Neural cell (in vitro differentiated cells): ENCODE data around the gene CAMKMT. TPM values are rescaled to one million over a fixed set of nuclear protein-coding genes. Genes with fewer than 3 reads are reported as not detected.

ENCODE experiments used
- H2AFZ ChIP-seq: fragments of 200-600, 300-800 bp; sonication (generic), shearing (Covaris generic); 2 replicates; pipeline ENCODE4 v1.6.0; 2014; ENCODE audit warnings: low read depth, mild to moderate bottlenecking, antibody characterized with exemption, low read length, moderate library complexity
- H3F3A ChIP-seq: fragments of 200-600 bp; shearing (Covaris generic); 2 replicates; pipeline ENCODE4 v1.6.1; 2016; ENCODE audit warnings: mild to moderate bottlenecking, moderate library complexity, mixed read lengths, antibody characterized with exemption, low read length; ENCODE audit not compliant: insufficient read depth, poor library complexity, severe bottlenecking
- H3K27ac ChIP-seq: fragments of 200-600, 300-800 bp; sonication (generic), shearing (Covaris generic); 2 replicates; pipeline ENCODE4 v1.5.1; 2014; ENCODE audit warnings: mild to moderate bottlenecking, low read length, moderate library complexity
- H3K27me3 ChIP-seq: fragments of 300-800, 200-600 bp; sonication (generic), shearing (Covaris generic); 2 replicates; pipeline ENCODE4 v1.6.0; 2014; ENCODE audit warnings: mild to moderate bottlenecking, low read depth, low read length, moderate library complexity; ENCODE audit not compliant: insufficient read depth
- H3K36me3 ChIP-seq: fragments of 300-800, 200-600 bp; sonication (generic), shearing (Covaris generic); 2 replicates; pipeline ENCODE4 v1.5.1; 2014; ENCODE audit warnings: mild to moderate bottlenecking, antibody characterized with exemption, low read length, moderate library complexity; ENCODE audit not compliant: insufficient read depth
- H3K4me2 ChIP-seq: fragments of 300-800, 200-600 bp; sonication (generic), shearing (Covaris generic); 2 replicates; pipeline ENCODE4 v1.6.0; 2014; ENCODE audit warnings: mild to moderate bottlenecking, low read length
- H3K4me3 ChIP-seq: fragments of 300-800, 200-600 bp; sonication (generic), shearing (Covaris generic); 2 replicates; pipeline ENCODE4 v1.5.1; 2014; ENCODE audit warnings: mild to moderate bottlenecking, low read length, moderate library complexity
- H3K79me2 ChIP-seq: fragments of 200-600 bp; shearing (Covaris generic); replicated peaks from 2 replicates; pipeline ENCODE4 v1.6.0; 2014; ENCODE audit warnings: mild to moderate bottlenecking, low read length, moderate library complexity; ENCODE audit not compliant: insufficient read depth
- H3K9ac ChIP-seq: fragments of 300-800, 200-600 bp; sonication (generic), shearing (Covaris generic); 2 replicates; pipeline ENCODE4 v1.6.1; 2016; ENCODE audit warnings: mild to moderate bottlenecking, low read length, mixed read lengths
- H3K9me2 ChIP-seq: fragments of 200-600 bp; shearing (Covaris generic); 2 replicates; pipeline ENCODE4 v1.6.1; 2016; ENCODE audit warnings: mild to moderate bottlenecking, low read length, mixed read lengths; ENCODE audit not compliant: insufficient read depth
- H3K9me3 ChIP-seq: fragments of 200-600, 300-800 bp; sonication (generic), shearing (Covaris generic); 2 replicates; pipeline ENCODE4 v1.6.1; 2016; ENCODE audit warnings: mild to moderate bottlenecking, mixed run types, low read length, moderate library complexity, mixed read lengths
- H4K20me1 ChIP-seq: fragments of 200-600 bp; shearing (Covaris generic); 2 replicates; pipeline ENCODE4 v1.6.1; 2016; ENCODE audit warnings: mild to moderate bottlenecking, mixed run types; ENCODE audit not compliant: insufficient read depth
- EP300 ChIP-seq: fragments of 450-650 bp; conservative IDR thresholded peaks from 2 replicates; pipeline ENCODE4 v1.6.1; 2014; ENCODE audit warnings: antibody characterized with exemption, mild to moderate bottlenecking, moderate library complexity; ENCODE audit not compliant: poor library complexity, severe bottlenecking
- EZH2 ChIP-seq: fragments of 200-600, 300-800 bp; shearing (Covaris generic), sonication (generic); IDR thresholded peaks from 2 replicates; pipeline ENCODE4 v1.6.1; 2014; ENCODE audit warnings: antibody characterized with exemption, low read length, borderline replicate concordance, mild to moderate bottlenecking; ENCODE audit not compliant: insufficient read depth, poor library complexity, severe bottlenecking
- MXI1 ChIP-seq: fragments of 450-650 bp; conservative IDR thresholded peaks from 2 replicates; pipeline ENCODE4 v1.6.1; 2014; ENCODE audit warnings: antibody characterized with exemption, mild to moderate bottlenecking; ENCODE audit not compliant: poor library complexity, severe bottlenecking
- POLR2AphosphoS5 ChIP-seq: IDR thresholded peaks from 2 replicates; pipeline ENCODE4 v1.6.1; 2012
- RAD21 ChIP-seq: fragments of 450-650 bp; conservative IDR thresholded peaks from 2 replicates; pipeline ENCODE4 v1.6.1; 2014; ENCODE audit warnings: antibody characterized with exemption, mild to moderate bottlenecking, moderate library complexity
- TAF1 ChIP-seq: IDR thresholded peaks from 2 replicates; pipeline ENCODE4 v1.6.1; 2012; ENCODE audit warnings: low read depth
- polyA plus RNA-seq: library from polyadenylated mRNA; depleted of rRNA; stranded (reverse); fragments of >200 nt; gene quantifications from 2 replicates; pipeline ENCODE4 v1.2.3, GENCODE V29; 2014
- TF ChIP-seq, protein P1 (sequence below): IDR thresholded peaks from 2 replicates; pipeline ENCODE4 v1.6.1; 2012; ENCODE audit warnings: borderline replicate concordance
- TF ChIP-seq, protein P2 (sequence below): fragments of 450-650 bp; IDR thresholded peaks from 2 replicates; pipeline ENCODE4 v1.5.1; 2014; ENCODE audit warnings: antibody characterized with exemption, mild to moderate bottlenecking, moderate library complexity; ENCODE audit not compliant: poor library complexity, severe bottlenecking

The CAMKMT gene
- polyA plus RNA-seq, 1 donor from 2014 or later: 5.1 TPM

DNA sequence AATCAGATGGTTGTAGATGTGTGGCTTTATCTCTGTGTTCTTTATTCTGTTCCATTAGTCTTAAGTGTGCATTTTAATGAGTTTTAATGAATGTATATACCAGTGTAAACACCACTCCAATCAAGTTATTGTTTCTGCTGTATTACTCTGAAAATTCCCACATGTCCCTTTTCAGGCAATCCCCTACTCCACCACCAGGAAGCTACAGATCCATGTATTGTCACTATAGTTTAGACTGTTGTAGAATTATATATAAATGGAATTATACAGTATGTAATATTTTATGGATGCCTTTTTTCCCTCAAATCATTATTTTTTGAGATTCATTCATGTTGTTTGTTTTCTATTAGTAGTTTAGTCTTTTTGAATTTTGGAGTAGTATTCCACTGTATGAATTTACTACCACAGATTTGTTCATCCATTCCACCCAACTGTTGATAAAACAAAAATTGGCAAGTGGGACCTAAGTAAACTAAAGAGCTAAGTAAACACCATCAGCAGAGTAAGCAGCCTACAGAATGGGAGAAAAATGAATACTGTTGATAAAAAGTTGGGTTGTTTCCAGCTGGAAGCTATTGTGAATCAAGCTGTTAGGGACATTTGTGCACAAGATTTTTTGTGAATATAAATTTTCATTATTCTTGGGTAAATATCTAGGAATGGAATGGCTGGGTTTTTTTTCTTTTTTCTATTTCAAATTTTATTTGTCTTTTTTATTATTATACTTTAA lies 262.0 kb downstream of the CAMKMT start:
- TF ChIP-seq MXI1 (no peak), EP300 (no peak), TAF1 (no peak), RAD21 (no peak), EZH2 (no peak), POLR2AphosphoS5 (no peak)
- TF ChIP-seq, protein P1, sequence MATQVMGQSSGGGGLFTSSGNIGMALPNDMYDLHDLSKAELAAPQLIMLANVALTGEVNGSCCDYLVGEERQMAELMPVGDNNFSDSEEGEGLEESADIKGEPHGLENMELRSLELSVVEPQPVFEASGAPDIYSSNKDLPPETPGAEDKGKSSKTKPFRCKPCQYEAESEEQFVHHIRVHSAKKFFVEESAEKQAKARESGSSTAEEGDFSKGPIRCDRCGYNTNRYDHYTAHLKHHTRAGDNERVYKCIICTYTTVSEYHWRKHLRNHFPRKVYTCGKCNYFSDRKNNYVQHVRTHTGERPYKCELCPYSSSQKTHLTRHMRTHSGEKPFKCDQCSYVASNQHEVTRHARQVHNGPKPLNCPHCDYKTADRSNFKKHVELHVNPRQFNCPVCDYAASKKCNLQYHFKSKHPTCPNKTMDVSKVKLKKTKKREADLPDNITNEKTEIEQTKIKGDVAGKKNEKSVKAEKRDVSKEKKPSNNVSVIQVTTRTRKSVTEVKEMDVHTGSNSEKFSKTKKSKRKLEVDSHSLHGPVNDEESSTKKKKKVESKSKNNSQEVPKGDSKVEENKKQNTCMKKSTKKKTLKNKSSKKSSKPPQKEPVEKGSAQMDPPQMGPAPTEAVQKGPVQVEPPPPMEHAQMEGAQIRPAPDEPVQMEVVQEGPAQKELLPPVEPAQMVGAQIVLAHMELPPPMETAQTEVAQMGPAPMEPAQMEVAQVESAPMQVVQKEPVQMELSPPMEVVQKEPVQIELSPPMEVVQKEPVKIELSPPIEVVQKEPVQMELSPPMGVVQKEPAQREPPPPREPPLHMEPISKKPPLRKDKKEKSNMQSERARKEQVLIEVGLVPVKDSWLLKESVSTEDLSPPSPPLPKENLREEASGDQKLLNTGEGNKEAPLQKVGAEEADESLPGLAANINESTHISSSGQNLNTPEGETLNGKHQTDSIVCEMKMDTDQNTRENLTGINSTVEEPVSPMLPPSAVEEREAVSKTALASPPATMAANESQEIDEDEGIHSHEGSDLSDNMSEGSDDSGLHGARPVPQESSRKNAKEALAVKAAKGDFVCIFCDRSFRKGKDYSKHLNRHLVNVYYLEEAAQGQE: no peak
- TF ChIP-seq, protein P2, sequence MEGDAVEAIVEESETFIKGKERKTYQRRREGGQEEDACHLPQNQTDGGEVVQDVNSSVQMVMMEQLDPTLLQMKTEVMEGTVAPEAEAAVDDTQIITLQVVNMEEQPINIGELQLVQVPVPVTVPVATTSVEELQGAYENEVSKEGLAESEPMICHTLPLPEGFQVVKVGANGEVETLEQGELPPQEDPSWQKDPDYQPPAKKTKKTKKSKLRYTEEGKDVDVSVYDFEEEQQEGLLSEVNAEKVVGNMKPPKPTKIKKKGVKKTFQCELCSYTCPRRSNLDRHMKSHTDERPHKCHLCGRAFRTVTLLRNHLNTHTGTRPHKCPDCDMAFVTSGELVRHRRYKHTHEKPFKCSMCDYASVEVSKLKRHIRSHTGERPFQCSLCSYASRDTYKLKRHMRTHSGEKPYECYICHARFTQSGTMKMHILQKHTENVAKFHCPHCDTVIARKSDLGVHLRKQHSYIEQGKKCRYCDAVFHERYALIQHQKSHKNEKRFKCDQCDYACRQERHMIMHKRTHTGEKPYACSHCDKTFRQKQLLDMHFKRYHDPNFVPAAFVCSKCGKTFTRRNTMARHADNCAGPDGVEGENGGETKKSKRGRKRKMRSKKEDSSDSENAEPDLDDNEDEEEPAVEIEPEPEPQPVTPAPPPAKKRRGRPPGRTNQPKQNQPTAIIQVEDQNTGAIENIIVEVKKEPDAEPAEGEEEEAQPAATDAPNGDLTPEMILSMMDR: no peak
- H4K20me1 ChIP-seq: no peaks in the 10 kb centered on the region
- H3K9me3 ChIP-seq: no peaks in the 10 kb centered on the region
- peaks cover 2% of the 10 kb centered on the region for H3K27me3 ChIP-seq
- no peak overlapping the region for H2AFZ ChIP-seq
- H3K9me2 ChIP-seq: no peaks in the 10 kb centered on the region
- no peak overlapping the region for H3K4me2 ChIP-seq
- no peak overlapping the region for H3K9ac ChIP-seq
- H3K4me3 ChIP-seq: no peak overlapping the region
- no peaks in the 10 kb centered on the region for H3K79me2 ChIP-seq
- H3K27ac ChIP-seq: no peak overlapping the region
- H3K36me3 ChIP-seq: no peaks in the 10 kb centered on the region
- peaks cover 5% of the 10 kb centered on the region for H3F3A ChIP-seq

DNA sequence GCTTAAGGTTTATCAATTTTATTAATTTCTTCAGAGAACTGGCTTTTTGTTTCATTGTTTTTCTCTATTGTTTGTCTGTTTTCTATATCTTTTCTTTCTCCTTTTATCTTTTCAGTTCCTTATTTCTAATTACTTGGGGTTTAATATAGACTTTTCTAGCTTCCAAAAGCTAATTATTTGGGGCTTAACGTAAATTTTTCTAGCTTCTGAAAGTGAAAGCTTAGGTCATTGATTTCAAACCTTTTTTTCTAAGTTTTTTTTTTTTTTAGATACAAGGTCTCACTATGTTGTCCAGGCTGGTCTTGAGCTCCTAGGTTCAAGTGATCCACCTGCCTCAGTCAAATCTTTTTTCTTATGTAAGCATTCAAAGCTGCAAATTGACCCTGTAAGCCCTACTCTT lies 266.6 kb downstream of the CAMKMT start:
- Histone ChIP-seq H3K9ac (no peak overlapping the region), H3K27ac (no peak overlapping the region), H3K4me2 (no peak overlapping the region), H3F3A (no peaks in the 10 kb centered on the region), H3K27me3 (no peaks in the 10 kb centered on the region), H2AFZ (no peak overlapping the region), H3K9me2 (no peaks in the 10 kb centered on the region), H3K9me3 (no peaks in the 10 kb centered on the region), H3K79me2 (no peaks in the 10 kb centered on the region), H3K4me3 (no peak overlapping the region), H3K36me3 (no peaks in the 10 kb centered on the region), H4K20me1 (no peaks in the 10 kb centered on the region)
- TF ChIP-seq EP300: no peak
